Neural progenitor cell (in vitro differentiated cells): ENCODE results near the gene MCF2L2.

ENCODE experiments used
- EZH2 ChIP-seq: fragments of 200-600 bp; sonication (generic); IDR thresholded peaks from 2 replicates; pipeline ENCODE4 v1.6.1; 2017; ENCODE audit warnings: antibody characterized with exemption, mild to moderate bottlenecking, moderate library complexity
- EZH2phosphoT487 ChIP-seq: fragments of 200-600 bp; sonication (generic); IDR thresholded peaks from 2 replicates; pipeline ENCODE4 v1.6.1; 2017; ENCODE audit warnings: antibody characterized with exemption
- TF ChIP-seq, protein P1 (sequence below): fragments of 200-600 bp; sonication (generic); IDR thresholded peaks from 2 replicates; pipeline ENCODE4 v1.5.1; 2017; ENCODE audit warnings: antibody characterized with exemption, mild to moderate bottlenecking

- TF ChIP-seq EZH2 (peak; percentile 40), EZH2phosphoT487 (peak; percentile 25)
- TF ChIP-seq, protein P1, sequence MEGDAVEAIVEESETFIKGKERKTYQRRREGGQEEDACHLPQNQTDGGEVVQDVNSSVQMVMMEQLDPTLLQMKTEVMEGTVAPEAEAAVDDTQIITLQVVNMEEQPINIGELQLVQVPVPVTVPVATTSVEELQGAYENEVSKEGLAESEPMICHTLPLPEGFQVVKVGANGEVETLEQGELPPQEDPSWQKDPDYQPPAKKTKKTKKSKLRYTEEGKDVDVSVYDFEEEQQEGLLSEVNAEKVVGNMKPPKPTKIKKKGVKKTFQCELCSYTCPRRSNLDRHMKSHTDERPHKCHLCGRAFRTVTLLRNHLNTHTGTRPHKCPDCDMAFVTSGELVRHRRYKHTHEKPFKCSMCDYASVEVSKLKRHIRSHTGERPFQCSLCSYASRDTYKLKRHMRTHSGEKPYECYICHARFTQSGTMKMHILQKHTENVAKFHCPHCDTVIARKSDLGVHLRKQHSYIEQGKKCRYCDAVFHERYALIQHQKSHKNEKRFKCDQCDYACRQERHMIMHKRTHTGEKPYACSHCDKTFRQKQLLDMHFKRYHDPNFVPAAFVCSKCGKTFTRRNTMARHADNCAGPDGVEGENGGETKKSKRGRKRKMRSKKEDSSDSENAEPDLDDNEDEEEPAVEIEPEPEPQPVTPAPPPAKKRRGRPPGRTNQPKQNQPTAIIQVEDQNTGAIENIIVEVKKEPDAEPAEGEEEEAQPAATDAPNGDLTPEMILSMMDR = peak; percentile 52
Observed at GRCh38 chr3:183178833-183179549, 249.4 kb downstream of the MCF2L2 start.
